HFFc6 (cell line): ENCODE results near the gene MIF4GD. TPM values are rescaled to one million over a fixed set of nuclear protein-coding genes. Genes with fewer than 3 reads are reported as not detected.
A peak's percentile ranks its signal among the peaks of the same experiment; 100 is the strongest.

Source experiments
- DNase-seq: peaks from one replicate; pipeline ENCODE4 v3.0.0-alpha.2; 2018
- H3K27ac Mint-ChIP-seq: 2 replicates; pipeline ENCODE4 v1.8.0; 2020; ENCODE audit warnings: mild to moderate bottlenecking, mixed read lengths
- H3K27me3 Mint-ChIP-seq: 2 replicates; pipeline ENCODE4 v1.8.0; 2021; ENCODE audit warnings: mild to moderate bottlenecking, moderate library complexity, mixed read lengths; ENCODE audit not compliant: insufficient read depth
- H3K36me3 Mint-ChIP-seq: 2 replicates; pipeline ENCODE4 v1.8.0; 2021; ENCODE audit warnings: low read depth, mixed read lengths
- H3K4me1 Mint-ChIP-seq: 2 replicates; pipeline ENCODE4 v1.8.0; 2020; ENCODE audit warnings: low read depth, mixed read lengths
- H3K4me3 Mint-ChIP-seq: 2 replicates; pipeline ENCODE4 v1.8.0; 2020; ENCODE audit warnings: mild to moderate bottlenecking, moderate library complexity, mixed read lengths
- H3K9me3 Mint-ChIP-seq: 2 replicates; pipeline ENCODE4 v1.8.0; 2020; ENCODE audit warnings: mild to moderate bottlenecking, mixed read lengths
- total RNA-seq, 6 experiments: library from RNA; stranded (reverse); fragmentation: NEBNext Ultra II Directional; extraction: Animal tissue kit (Norgen Biotek cat#: 25700); gene quantifications; 2 replicates in 1 of 6; 3 replicates in 5 of 6; pipeline ENCODE4 v1.2.3, GENCODE V29; 2021
- TF ChIP-seq, protein P1 (sequence below): fragments of 200-600 bp; sonication (generic); IDR thresholded peaks from 2 replicates; pipeline ENCODE4 v1.5.0; 2021; ENCODE audit warnings: antibody characterized with exemption, mild to moderate bottlenecking

The MIF4GD gene
- total RNA-seq, 6 experiments from 2014 or later, result 8.8 to 10.8 (median 10.0) TPM

DNA sequence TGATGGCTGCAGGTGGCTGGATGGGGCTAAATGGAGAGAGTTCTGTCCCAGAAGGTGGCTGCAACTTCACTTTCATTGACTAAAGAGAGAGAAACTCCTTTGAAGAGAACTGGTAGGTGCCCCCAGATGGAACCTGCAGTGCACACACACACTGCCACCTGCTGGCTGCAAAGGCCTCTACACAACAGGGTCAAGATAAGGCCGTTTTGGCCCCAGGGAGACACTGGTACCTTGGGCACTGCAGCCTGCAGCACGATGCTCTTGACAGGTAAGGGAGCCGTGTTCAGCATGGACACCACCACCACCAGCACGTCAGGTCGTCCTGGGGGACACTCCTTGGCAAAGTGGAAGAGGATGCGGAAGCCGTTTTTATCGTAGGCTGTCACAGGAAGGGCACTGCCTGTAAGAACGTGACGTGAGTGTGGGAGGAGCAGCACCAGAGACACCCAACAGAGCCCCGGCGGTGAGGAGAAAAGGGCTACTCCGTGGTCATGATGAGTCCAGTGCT, 32.3 kb downstream of the MIF4GD start:
- no peak overlapping the region for H3K4me3 Mint-ChIP-seq

DNA sequence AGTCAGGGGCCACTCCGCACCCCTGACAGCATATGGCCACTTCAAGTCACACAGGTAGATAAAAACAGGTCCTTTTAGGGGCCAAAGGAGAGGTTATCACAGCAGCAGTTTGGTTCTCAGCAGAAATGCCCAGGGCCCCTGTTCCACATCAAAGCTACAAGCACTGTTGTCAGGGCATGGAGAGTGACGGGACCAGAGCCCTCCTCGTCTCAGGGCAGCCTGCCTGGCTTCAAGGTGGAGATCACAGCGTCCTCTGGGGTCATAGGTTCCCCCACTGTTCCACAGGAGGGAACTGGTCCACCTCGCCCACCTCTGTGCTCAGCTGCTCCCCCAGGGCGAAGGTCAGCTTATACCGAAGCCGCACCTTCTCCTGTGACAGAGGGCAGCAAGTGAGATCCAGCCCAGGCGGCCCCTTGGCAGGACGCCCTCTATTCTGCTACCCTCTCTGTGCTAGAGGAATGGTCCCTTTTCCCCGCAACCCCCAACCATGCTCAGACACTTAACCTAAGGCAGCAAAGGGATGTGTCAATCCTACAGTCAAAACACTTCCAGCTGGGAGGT, 32.9 kb downstream of the MIF4GD start:
- no peak overlapping the region for H3K4me3 Mint-ChIP-seq
- no peaks in the 10 kb centered on the region for H3K9me3 Mint-ChIP-seq
- H3K4me1 Mint-ChIP-seq, result peaks cover 16% of the 10 kb centered on the region
- peaks cover 5% of the 10 kb centered on the region for H3K27me3 Mint-ChIP-seq
- DNase-seq, result no peak
- TF ChIP-seq, protein P1, sequence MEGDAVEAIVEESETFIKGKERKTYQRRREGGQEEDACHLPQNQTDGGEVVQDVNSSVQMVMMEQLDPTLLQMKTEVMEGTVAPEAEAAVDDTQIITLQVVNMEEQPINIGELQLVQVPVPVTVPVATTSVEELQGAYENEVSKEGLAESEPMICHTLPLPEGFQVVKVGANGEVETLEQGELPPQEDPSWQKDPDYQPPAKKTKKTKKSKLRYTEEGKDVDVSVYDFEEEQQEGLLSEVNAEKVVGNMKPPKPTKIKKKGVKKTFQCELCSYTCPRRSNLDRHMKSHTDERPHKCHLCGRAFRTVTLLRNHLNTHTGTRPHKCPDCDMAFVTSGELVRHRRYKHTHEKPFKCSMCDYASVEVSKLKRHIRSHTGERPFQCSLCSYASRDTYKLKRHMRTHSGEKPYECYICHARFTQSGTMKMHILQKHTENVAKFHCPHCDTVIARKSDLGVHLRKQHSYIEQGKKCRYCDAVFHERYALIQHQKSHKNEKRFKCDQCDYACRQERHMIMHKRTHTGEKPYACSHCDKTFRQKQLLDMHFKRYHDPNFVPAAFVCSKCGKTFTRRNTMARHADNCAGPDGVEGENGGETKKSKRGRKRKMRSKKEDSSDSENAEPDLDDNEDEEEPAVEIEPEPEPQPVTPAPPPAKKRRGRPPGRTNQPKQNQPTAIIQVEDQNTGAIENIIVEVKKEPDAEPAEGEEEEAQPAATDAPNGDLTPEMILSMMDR, result no peak
- no peak overlapping the region for H3K27ac Mint-ChIP-seq
- peaks cover 33% of the 10 kb centered on the region for H3K36me3 Mint-ChIP-seq

More for the DNA sequence above, 32.3 kb downstream of the MIF4GD start:
- no peaks in the 10 kb centered on the region for H3K9me3 Mint-ChIP-seq
- no peak overlapping the region for H3K27ac Mint-ChIP-seq
- peaks cover 33% of the 10 kb centered on the region for H3K36me3 Mint-ChIP-seq
- TF ChIP-seq, protein P1, result peak; percentile 90
- H3K27me3 Mint-ChIP-seq, result peaks cover 5% of the 10 kb centered on the region
- H3K4me1 Mint-ChIP-seq, result peaks cover 16% of the 10 kb centered on the region
- DNase-seq, result peak; percentile 55

GRCh38 chr17:75237100-75238014, 33.7 kb downstream of the MIF4GD start:
- Mint-ChIP-seq H3K4me3 (no peak overlapping the region), H3K27ac (no peak overlapping the region), H3K36me3 (peaks cover 34% of the 10 kb centered on the region), H3K4me1 (peaks cover 12% of the 10 kb centered on the region), H3K27me3 (peaks cover 5% of the 10 kb centered on the region), H3K9me3 (no peaks in the 10 kb centered on the region)
- no peak for DNase-seq
- TF ChIP-seq, protein P1, result no peak

DNA sequence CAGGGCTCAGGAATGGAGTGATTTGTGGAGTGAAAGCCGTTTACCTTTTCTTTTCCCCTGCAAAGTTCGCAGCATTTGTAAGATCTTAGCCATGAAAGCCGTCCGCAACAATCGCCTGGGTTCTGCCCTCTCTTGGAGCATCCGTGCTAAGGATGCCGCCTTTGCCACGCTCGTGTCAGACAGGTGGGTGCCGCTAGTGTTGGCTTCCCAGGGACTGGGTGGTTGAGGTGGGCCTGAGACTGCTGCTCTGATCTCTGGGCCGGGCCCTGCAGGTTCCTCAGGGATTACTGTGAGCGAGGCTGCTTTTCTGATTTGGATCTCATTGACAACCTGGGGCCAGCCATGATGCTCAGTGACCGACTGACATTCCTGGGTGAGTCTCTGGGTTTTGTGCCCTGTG, 38.2 kb downstream of the MIF4GD start:
- TF ChIP-seq, protein P1, result no peak
- peaks cover 2% of the 10 kb centered on the region for H3K27me3 Mint-ChIP-seq
- no peaks in the 10 kb centered on the region for H3K4me1 Mint-ChIP-seq
- no peak for DNase-seq
- peaks cover 28% of the 10 kb centered on the region for H3K36me3 Mint-ChIP-seq
- H3K9me3 Mint-ChIP-seq, result no peaks in the 10 kb centered on the region
- H3K4me3 Mint-ChIP-seq, result no peak overlapping the region
- H3K27ac Mint-ChIP-seq, result no peak overlapping the region

GRCh38 chr17:75231741-75232464, 39.1 kb downstream of the MIF4GD start:
- no peaks in the 10 kb centered on the region for H3K4me1 Mint-ChIP-seq
- no peaks in the 10 kb centered on the region for H3K9me3 Mint-ChIP-seq
- no peak overlapping the region for H3K4me3 Mint-ChIP-seq
- peaks cover 28% of the 10 kb centered on the region for H3K36me3 Mint-ChIP-seq
- no peak for DNase-seq
- peaks cover 2% of the 10 kb centered on the region for H3K27me3 Mint-ChIP-seq
- no peak overlapping the region for H3K27ac Mint-ChIP-seq
- TF ChIP-seq, protein P1, result no peak
